HepG2 (cell line): ENCODE results near the gene RACGAP1. TPM values are rescaled to one million over a fixed set of nuclear protein-coding genes. Genes with fewer than 3 reads are reported as not detected.

Experiments used
- ATAC-seq: fragments of 200-7000 bp; cut with Tn5 transposase; 3 replicates; pipeline ENCODE4 v1.9.1; 2020; ENCODE audit warnings: mild to moderate bottlenecking, moderate library complexity
- BruUV-seq: library from RNA; stranded (reverse); fragments of 400-500 nt; replicated peaks from 2 replicates; lab custom pipeline; 2021; lab: Mats Ljungman, UMichigan
- CTCF ChIA-PET: fragments of 300-600 bp; formaldehyde crosslinking; extraction: SDS; loops from one replicate; lab custom pipeline; 2021; ENCODE audit warnings: low total read pairs, inconsistent platforms, low intra/inter-chr PET ratio; lab: Yijun Ruan, JAX
- POLR2A ChIA-PET: fragments of 350-600 bp; sonication (Branson Sonifier 250); formaldehyde crosslinking; loops from one replicate; lab custom pipeline; 2020; ENCODE audit warnings: antibody characterized with exemption, inconsistent platforms; lab: Yijun Ruan, JAX
- DNase-seq: peaks from one replicate; pipeline ENCODE4 v3.0.0-alpha.2; 2015; ENCODE audit warnings: low spot score
- FAIRE-seq: peaks from 3 replicates; lab custom pipeline; 2011; peaks lifted over from hg19 to GRCh38; lab: Jason Lieb, UNC
- H2AFZ ChIP-seq: one replicate; pipeline ENCODE4 v1.6.1; 2011; ENCODE audit warnings: low read length, inconsistent platforms
- H3K27ac ChIP-seq: fragments of 300-600 bp; 3 replicates; pipeline ENCODE4 v1.8.0; 2011; ENCODE audit warnings: mixed run types, mild to moderate bottlenecking, mixed read lengths, low read length, inconsistent platforms; ENCODE audit not compliant: insufficient read depth; ENCODE audit errors: extremely low read length
- H3K27me3 ChIP-seq, 2 experiments: fragments of 200-600 bp in 1 of 2; 2 replicates in 1 of 2; 3 replicates in 1 of 2; pipeline versions ENCODE4 v1.6.0 to v1.8.0; 2011; ENCODE audit warnings: low read length in 2 of 2, mild to moderate bottlenecking in 2 of 2, moderate library complexity in 2 of 2, inconsistent platforms in 1 of 2; ENCODE audit not compliant: insufficient read depth in 2 of 2, control insufficient read depth in 1 of 2
- H3K36me3 ChIP-seq, 2 experiments: fragments of 200-600 bp in 1 of 2; replicated peaks in 1 of 2; 2 replicates in 1 of 2; 3 replicates in 1 of 2; pipeline versions ENCODE4 v1.5.1 to v1.8.0; 2011; ENCODE audit warnings: low read length in 2 of 2, inconsistent platforms in 1 of 2; ENCODE audit not compliant: insufficient read depth in 2 of 2, control insufficient read depth in 1 of 2
- H3K4me1 ChIP-seq: 2 replicates; pipeline ENCODE4 v1.5.1; 2012; ENCODE audit warnings: low read length, inconsistent platforms; ENCODE audit not compliant: insufficient read depth
- H3K4me2 ChIP-seq: 2 replicates; pipeline ENCODE4 v1.6.0; 2011; ENCODE audit warnings: low read depth, low read length, inconsistent platforms
- H3K4me3 ChIP-seq, 3 experiments: fragments of 200-600 bp in 1 of 3; sonication (generic), shearing (Covaris generic) in 1 of 3; replicated peaks in 1 of 3; 2 replicates each; pipeline ENCODE4 v1.5.1; 2011 to 2016; ENCODE audit warnings: low read length in 3 of 3, inconsistent platforms in 2 of 3, low read depth in 2 of 3, mild to moderate bottlenecking in 2 of 3, control low read depth in 1 of 3, mixed read lengths in 1 of 3; ENCODE audit not compliant: insufficient read depth in 1 of 3
- H3K79me2 ChIP-seq: one replicate; pipeline ENCODE4 v1.6.1; 2011; ENCODE audit warnings: low read length, inconsistent platforms; ENCODE audit not compliant: insufficient read depth
- H3K9ac ChIP-seq: 2 replicates; pipeline ENCODE4 v1.6.0; 2011; ENCODE audit warnings: mild to moderate bottlenecking, low read depth, low read length, inconsistent platforms; ENCODE audit not compliant: insufficient read depth
- H3K9me3 ChIP-seq: 2 replicates; pipeline ENCODE4 v1.5.1; 2012; ENCODE audit warnings: mild to moderate bottlenecking, low read length
- H4K20me1 ChIP-seq: 2 replicates; pipeline ENCODE4 v1.6.0; 2011; ENCODE audit warnings: inconsistent platforms, mild to moderate bottlenecking, low read length, moderate library complexity; ENCODE audit not compliant: insufficient read depth
- ARNT ChIP-seq: fragments of 450-650 bp; IDR thresholded peaks from 2 replicates; pipeline ENCODE4 v1.6.1; 2017
- HDAC1 ChIP-seq: sonication (generic); formaldehyde crosslinking; IDR thresholded peaks from 2 replicates; pipeline ENCODE4 v1.5.1; 2020; ENCODE audit warnings: mild to moderate bottlenecking, missing genetic modification reagents
- KLF12 ChIP-seq: sonication (generic); formaldehyde crosslinking; IDR thresholded peaks from 2 replicates; pipeline ENCODE4 v1.4.0; 2020; ENCODE audit warnings: missing genetic modification reagents, borderline replicate concordance
- MLLT10 ChIP-seq: sonication (generic); formaldehyde crosslinking; IDR thresholded peaks from 2 replicates; pipeline ENCODE4 v1.4.0; 2020; ENCODE audit warnings: missing genetic modification reagents
- PCBP1 ChIP-seq: fragments of 200-400 bp; formaldehyde crosslinking; IDR thresholded peaks from 2 replicates; pipeline ENCODE4 v1.6.1; 2017; ENCODE audit warnings: mild to moderate bottlenecking, low read depth, low read length, borderline replicate concordance
- REXO4 ChIP-seq: sonication (generic); formaldehyde crosslinking; IDR thresholded peaks from 2 replicates; pipeline ENCODE4 v1.8.0; 2022; ENCODE audit warnings: missing genetic modification reagents, mild to moderate bottlenecking, borderline replicate concordance
- SCMH1 ChIP-seq: sonication (generic); formaldehyde crosslinking; IDR thresholded peaks from 2 replicates; pipeline ENCODE4 v1.9.0; 2021; ENCODE audit warnings: missing genetic modification reagents, mild to moderate bottlenecking, borderline replicate concordance
- TCF7 ChIP-seq: sonication (generic); IDR thresholded peaks from 2 replicates; pipeline ENCODE4 v1.6.1; 2016; ENCODE audit warnings: antibody characterized with exemption, low read depth
- YEATS4 ChIP-seq: sonication (generic); formaldehyde crosslinking; IDR thresholded peaks from 2 replicates; pipeline ENCODE4 v1.4.0; 2020; ENCODE audit warnings: missing genetic modification reagents, borderline replicate concordance
- ZBTB10 ChIP-seq: sonication (generic); formaldehyde crosslinking; IDR thresholded peaks from 2 replicates; pipeline ENCODE4 v1.4.0; 2020; ENCODE audit warnings: missing genetic modification reagents, borderline replicate concordance
- ZBTB33 ChIP-seq: sonication (generic); formaldehyde crosslinking; IDR thresholded peaks from 2 replicates; pipeline ENCODE4 v1.4.0; 2020; ENCODE audit warnings: missing genetic modification reagents
- ZFP37 ChIP-seq: sonication (generic); formaldehyde crosslinking; IDR thresholded peaks from 2 replicates; pipeline ENCODE4 v1.4.0; 2020; ENCODE audit warnings: missing genetic modification reagents, borderline replicate concordance
- ZGPAT ChIP-seq: IDR thresholded peaks from 2 replicates; pipeline ENCODE4 v1.6.1; 2016; ENCODE audit warnings: mild to moderate bottlenecking
- ZKSCAN1 ChIP-seq: fragments of 150-350 bp; IDR thresholded peaks from 2 replicates; pipeline ENCODE4 v1.6.1; 2014; ENCODE audit warnings: low read length
- ZNF703 ChIP-seq: sonication (generic); formaldehyde crosslinking; IDR thresholded peaks from 2 replicates; pipeline ENCODE4 v1.5.1; 2020; ENCODE audit warnings: missing genetic modification reagents, mild to moderate bottlenecking, moderate library complexity, borderline replicate concordance
- ZZZ3 ChIP-seq: sonication (generic); formaldehyde crosslinking; IDR thresholded peaks from 2 replicates; pipeline ENCODE4 v1.4.0; 2020; ENCODE audit warnings: missing genetic modification reagents, mild to moderate bottlenecking, borderline replicate concordance
- WGBS: methylation state at CpG from one replicate; pipeline ENCODE4 v1.1.6; 2017; ENCODE audit warnings: low lambda C conversion rate; 5-methylcytosine and 5-hydroxymethylcytosine counted together
- in situ Hi-C: cut with HindIII; loops from 2 replicates; pipeline ENCODE4 v1.10.0; 2017; ENCODE audit warnings: low pct_unique_long_range_greater_than_20kb; ENCODE audit not compliant: extremely low pct_ligation_motif_present
- intact Hi-C: fragments of 100-400 bp; cut with micrococcal nuclease; formaldehyde crosslinking; loops from one replicate; pipeline ENCODE4 v1.10.0; 2022; ENCODE audit not compliant: unreplicated experiment
- polyA plus RNA-seq, 8 experiments: library from polyadenylated mRNA; depleted of rRNA in 3 of 8; stranded (reverse) in 7 of 8; unstranded in 1 of 8; fragments of >200 nt; fragmentation: Illumina TruSeq in 4 of 8; extraction: Trizol in 4 of 8; gene quantifications; 2 replicates each; pipeline versions ENCODE4 v1.2.1 to v1.2.3, GENCODE V29; 2011 to 2016; ENCODE audit warnings: low read depth in 4 of 8, missing spikeins in 1 of 8, mixed read lengths in 1 of 8; ENCODE audit not compliant: insufficient read depth in 1 of 8
- total RNA-seq, 5 experiments: library from RNA; depleted of rRNA; stranded (reverse); fragments of >200 nt; fragmentation: Illumina TruSeq; extraction: Trizol; gene quantifications; 2 replicates each; pipeline ENCODE4 v1.2.3, GENCODE V29; 2016; ENCODE audit warnings: low read depth in 1 of 5
- TF ChIP-seq, protein P1 (sequence below): sonication (generic); formaldehyde crosslinking; IDR thresholded peaks from 2 replicates; pipeline ENCODE4 v1.9.0; 2022; ENCODE audit warnings: missing genetic modification reagents, mild to moderate bottlenecking, borderline replicate concordance

RACGAP1 gene
- total and polyA plus RNA-seq, 2 of the 13 experiments (the other 11 are each of a cell fraction or from before 2014, with no cell fraction given): 16.7 to 57.9 TPM

DNA sequence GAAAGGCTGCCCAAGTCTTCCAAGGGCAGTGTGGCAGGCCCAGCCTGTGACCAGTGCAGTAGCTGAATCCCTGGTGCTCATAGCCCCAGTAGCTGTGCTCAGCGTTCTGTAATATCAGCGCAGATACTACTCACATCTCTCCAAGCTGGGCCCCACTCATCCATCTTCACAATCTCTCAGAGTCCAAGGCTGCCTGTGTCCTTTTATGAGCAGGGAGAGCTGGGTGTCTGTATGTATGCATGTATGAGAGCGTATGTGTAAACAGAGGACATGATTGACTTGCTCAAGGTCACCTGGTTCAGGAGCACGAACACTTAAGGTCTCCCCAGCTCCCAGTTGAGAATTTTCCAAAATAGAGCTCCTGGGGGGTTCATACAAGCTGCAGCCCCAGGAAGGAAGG lies 47.2 kb downstream of the RACGAP1 start (continued):
- TF ChIP-seq, protein P1, sequence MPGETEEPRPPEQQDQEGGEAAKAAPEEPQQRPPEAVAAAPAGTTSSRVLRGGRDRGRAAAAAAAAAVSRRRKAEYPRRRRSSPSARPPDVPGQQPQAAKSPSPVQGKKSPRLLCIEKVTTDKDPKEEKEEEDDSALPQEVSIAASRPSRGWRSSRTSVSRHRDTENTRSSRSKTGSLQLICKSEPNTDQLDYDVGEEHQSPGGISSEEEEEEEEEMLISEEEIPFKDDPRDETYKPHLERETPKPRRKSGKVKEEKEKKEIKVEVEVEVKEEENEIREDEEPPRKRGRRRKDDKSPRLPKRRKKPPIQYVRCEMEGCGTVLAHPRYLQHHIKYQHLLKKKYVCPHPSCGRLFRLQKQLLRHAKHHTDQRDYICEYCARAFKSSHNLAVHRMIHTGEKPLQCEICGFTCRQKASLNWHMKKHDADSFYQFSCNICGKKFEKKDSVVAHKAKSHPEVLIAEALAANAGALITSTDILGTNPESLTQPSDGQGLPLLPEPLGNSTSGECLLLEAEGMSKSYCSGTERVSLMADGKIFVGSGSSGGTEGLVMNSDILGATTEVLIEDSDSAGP (CRISPR knock-in tag): no peak

- no peak overlapping the region for H2AFZ ChIP-seq
- H3K79me2 ChIP-seq: no peaks in the 10 kb centered on the region
- H3K4me1 ChIP-seq: peaks cover 79% of the 10 kb centered on the region
- DNase-seq: no peak
- CTCF ChIA-PET: no interaction called here
- no TSS peak for BruUV-seq
- WGBS: 50% methylated on average over 2 of the region's 2 CpGs
- H3K9ac ChIP-seq: no peak overlapping the region
- H3K27me3 ChIP-seq: peaks cover 1 to 12% of the 10 kb centered on the region in 2 experiments; a peak in 3 of 5 replicates
- POLR2A ChIA-PET: no interaction called here
- H3K4me2 ChIP-seq: no peak overlapping the region
- H3K9me3 ChIP-seq: no peaks in the 10 kb centered on the region
- no peaks in the 10 kb centered on the region for H4K20me1 ChIP-seq
- intact Hi-C loops (no loop called here), in situ Hi-C loops (no loop called here)
- ATAC-seq: no peak
- FAIRE-seq: no peak
- H3K36me3 ChIP-seq: no peaks in the 10 kb centered on the region
- H3K27ac ChIP-seq: no peak overlapping the region
- H3K4me3 ChIP-seq: no peak overlapping the region
- no peak for TF ChIP-seq MLLT10 (CRISPR knock-in tag)
- no peak for TF ChIP-seq TCF7
- no peak for TF ChIP-seq REXO4 (CRISPR knock-in tag)
- no peak for TF ChIP-seq YEATS4 (CRISPR knock-in tag)
- TF ChIP-seq ZFP37 (CRISPR knock-in tag): no peak
- TF ChIP-seq ZNF703 (CRISPR knock-in tag): no peak
- no peak for TF ChIP-seq ZBTB33 (CRISPR knock-in tag)
- TF ChIP-seq HDAC1 (CRISPR knock-in tag): no peak
- no peak for TF ChIP-seq ZBTB10 (CRISPR knock-in tag)
- TF ChIP-seq KLF12 (CRISPR knock-in tag): no peak
- no peak for TF ChIP-seq PCBP1
- no peak for TF ChIP-seq ZGPAT (CRISPR knock-in tag)
- TF ChIP-seq ARNT: no peak
- TF ChIP-seq SCMH1: no peak
- TF ChIP-seq ZKSCAN1: no peak
- TF ChIP-seq ZZZ3 (CRISPR knock-in tag): no peak
Observed at GRCh38 chr12:49976557-49976956, 48.7 kb downstream of the RACGAP1 start.
